BLaER1 treated with 17β-estradiol and CSF1 and Interleukin-3, amounts not matched to agents 10 nM and 100 nM (cell line): ENCODE results near the gene WNT4.
A peak's percentile ranks its signal among the peaks of the same experiment; 100 is the strongest.

Experiments
- H3K27ac ChIP-seq, 11 experiments: shearing (Covaris generic); formaldehyde crosslinking; 2 replicates each; pipeline ENCODE4 v1.8.1; 2022
- H3K27me3 ChIP-seq, 11 experiments: shearing (Covaris generic); formaldehyde crosslinking; 2 replicates each; pipeline ENCODE4 v1.8.1; 2022
- H3K36me3 ChIP-seq, 11 experiments: shearing (Covaris generic); formaldehyde crosslinking; 2 replicates each; pipeline ENCODE4 v1.8.1; 2022
- H3K4me1 ChIP-seq, 10 experiments: shearing (Covaris generic); formaldehyde crosslinking; 2 replicates each; pipeline ENCODE4 v1.8.1; 2022
- H3K4me2 ChIP-seq, 11 experiments: shearing (Covaris generic); formaldehyde crosslinking; 2 replicates each; pipeline ENCODE4 v1.8.1; 2022
- H3K4me3 ChIP-seq, 10 experiments: shearing (Covaris generic); formaldehyde crosslinking; 2 replicates each; pipeline ENCODE4 v1.8.1; 2022
- H3K9ac ChIP-seq, 11 experiments: shearing (Covaris generic); formaldehyde crosslinking; 2 replicates each; pipeline ENCODE4 v1.8.1; 2022
- H3K9me3 ChIP-seq, 11 experiments: shearing (Covaris generic); formaldehyde crosslinking; replicated peaks in 1 of 11; 2 replicates each; pipeline ENCODE4 v1.8.1; 2022
- H4K20me1 ChIP-seq, 11 experiments: shearing (Covaris generic); formaldehyde crosslinking; 2 replicates each; pipeline ENCODE4 v1.8.1; 2022
- Cebpa-rat ChIP-seq, 11 experiments: shearing (Covaris generic); IDR thresholded peaks; 2 replicates each; pipeline ENCODE4 v1.8.1; 2022

WNT4 gene

DNA sequence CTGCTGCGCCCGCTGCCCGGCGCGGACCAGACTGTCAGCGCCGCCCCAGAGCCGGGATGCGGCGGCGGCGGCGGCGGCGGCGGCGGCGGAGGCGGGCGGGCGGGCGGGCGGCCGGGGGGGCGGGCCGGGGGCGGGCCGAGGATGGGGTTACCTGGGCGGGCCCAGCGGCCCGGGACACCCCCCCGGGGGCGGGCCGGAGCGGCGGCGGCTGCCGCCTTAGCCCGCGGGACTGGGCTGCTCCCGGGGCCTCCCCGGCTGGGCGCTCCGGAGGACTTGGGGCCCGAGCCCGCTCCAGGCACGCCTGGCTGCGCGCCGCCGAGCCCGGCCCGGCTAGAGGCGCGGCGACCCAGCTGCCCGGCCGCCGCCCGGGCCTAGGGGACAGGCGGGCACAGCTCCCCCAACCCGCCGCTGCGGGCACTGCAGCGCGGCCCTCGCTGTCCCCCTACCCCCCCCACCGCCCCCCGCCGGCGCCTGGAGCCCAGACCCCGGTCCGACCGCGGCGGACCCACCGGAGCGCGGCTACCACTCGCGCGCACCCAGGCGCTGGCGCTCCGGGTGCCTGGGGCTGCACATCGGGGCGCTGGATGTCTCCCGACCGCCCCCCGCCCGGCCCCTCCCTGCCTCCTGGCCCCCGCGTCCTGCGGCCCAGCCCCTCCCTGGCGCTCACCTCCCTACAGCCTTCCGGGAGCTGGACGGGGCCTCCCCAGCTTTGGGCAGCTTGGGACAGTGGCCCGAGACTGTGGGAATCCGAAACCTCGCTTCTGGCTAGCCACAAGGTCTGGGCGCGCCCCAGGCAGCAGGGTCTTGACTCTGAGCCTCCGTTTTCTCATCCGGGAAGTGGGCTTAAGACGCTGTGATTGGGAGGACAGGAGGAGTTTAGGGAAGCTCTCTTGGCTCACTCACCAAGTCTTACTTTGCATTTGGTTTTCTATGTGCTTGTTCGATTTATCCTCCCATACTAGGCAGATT is at the start of gene WNT4:
Gene WNT4, minus strand, starts transcription at position 33 of the 969 bp plus-strand sequence. CDS start 175 bp downstream, outside the sequence.
- Histone ChIP-seq H3K27me3 (peaks cover 56 to 73% (median 68%) of the 10 kb centered on the region in 11 experiments), H3K9me3 (no peaks in the 10 kb centered on the region), H3K27ac (no peak within 1 kb of the TSS), H3K4me2 (peak within 1 kb of the TSS; percentile 82 to 99 (median 92)), H3K36me3 (no peaks in the 10 kb centered on the region), H3K9ac (peak within 1 kb of the TSS in 4 of 11 experiments; percentile 29 to 51 (median 47); a peak in 6 of 22 replicates), H3K4me1 (peaks cover 7 to 30% (median 17%) of the 10 kb centered on the region in 10 experiments; a peak in 18 of 20 replicates), H4K20me1 (peaks cover 4 to 64% (median 41%) of the 10 kb centered on the region in 11 experiments; a peak in 21 of 22 replicates), H3K4me3 (peak within 1 kb of the TSS; percentile 47 to 68 (median 56))
- no peak for TF ChIP-seq Cebpa-rat (IDR thresholded peaks at IDR 0.05)

DNA sequence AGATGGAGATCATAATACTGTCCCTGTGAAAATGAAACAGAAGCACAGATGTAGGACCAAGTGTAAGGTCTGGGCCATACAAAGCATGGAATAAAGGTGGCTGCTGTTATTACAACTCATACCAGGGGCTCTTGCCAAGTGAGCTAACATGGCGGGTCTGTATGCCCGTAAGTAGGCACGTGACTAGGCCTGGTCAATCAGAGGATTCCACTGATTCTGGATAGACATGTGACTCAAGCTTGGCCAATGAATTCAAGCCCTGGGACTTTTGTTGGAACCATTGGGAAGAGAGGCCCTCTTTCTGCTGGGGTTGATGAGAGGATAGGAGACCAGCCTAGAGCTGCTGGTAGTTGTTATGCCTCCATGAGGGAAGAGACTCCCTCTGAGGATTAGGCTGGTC is 47.8 kb upstream of the WNT4 start:
- Histone ChIP-seq H3K4me1 (peaks cover 0 to 24% (median 18%) of the 10 kb centered on the region in 10 experiments; a peak in 17 of 20 replicates), H3K9ac (no peak overlapping the region), H3K4me3 (no peak overlapping the region), H3K27me3 (no peaks in the 10 kb centered on the region), H3K4me2 (no peak overlapping the region), H3K36me3 (no peaks in the 10 kb centered on the region), H4K20me1 (no peaks in the 10 kb centered on the region; a peak in 1 of 22 replicates), H3K27ac (no peak overlapping the region), H3K9me3 (no peaks in the 10 kb centered on the region)
- no peak for TF ChIP-seq Cebpa-rat (IDR thresholded peaks at IDR 0.05)

DNA sequence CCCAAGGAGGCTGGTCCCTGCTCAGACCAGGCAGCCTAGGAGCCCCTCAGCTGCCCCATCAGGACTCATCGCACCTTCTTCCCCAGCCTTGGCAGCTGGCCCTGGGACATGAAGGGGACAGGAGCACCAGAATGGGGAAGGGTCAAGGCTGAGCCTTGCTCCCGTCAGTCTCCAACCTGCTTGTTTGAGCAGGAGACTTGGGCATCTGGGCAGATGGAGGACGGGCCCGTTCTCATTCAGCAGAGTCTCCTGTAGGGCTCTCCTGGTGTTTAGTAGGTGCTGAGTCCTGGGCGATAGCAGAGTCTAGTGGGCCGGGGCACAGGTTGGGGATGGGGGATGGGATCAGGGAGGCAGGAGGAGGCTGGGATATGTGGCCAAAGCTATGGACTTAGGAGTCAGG is 47.4 kb upstream of the WNT4 start:
- no peak overlapping the region for H3K4me2 ChIP-seq
- no peaks in the 10 kb centered on the region for H3K36me3 ChIP-seq
- TF ChIP-seq Cebpa-rat (IDR thresholded peaks at IDR 0.05): no peak
- H3K4me3 ChIP-seq: no peak overlapping the region
- no peaks in the 10 kb centered on the region for H3K27me3 ChIP-seq
- no peak overlapping the region for H3K9ac ChIP-seq
- H3K27ac ChIP-seq: no peak overlapping the region
- no peaks in the 10 kb centered on the region for H3K9me3 ChIP-seq
- H4K20me1 ChIP-seq: no peaks in the 10 kb centered on the region; a peak in 1 of 22 replicates
- peaks cover 0 to 29% (median 23%) of the 10 kb centered on the region in 10 experiments; a peak in 18 of 20 replicates for H3K4me1 ChIP-seq

DNA sequence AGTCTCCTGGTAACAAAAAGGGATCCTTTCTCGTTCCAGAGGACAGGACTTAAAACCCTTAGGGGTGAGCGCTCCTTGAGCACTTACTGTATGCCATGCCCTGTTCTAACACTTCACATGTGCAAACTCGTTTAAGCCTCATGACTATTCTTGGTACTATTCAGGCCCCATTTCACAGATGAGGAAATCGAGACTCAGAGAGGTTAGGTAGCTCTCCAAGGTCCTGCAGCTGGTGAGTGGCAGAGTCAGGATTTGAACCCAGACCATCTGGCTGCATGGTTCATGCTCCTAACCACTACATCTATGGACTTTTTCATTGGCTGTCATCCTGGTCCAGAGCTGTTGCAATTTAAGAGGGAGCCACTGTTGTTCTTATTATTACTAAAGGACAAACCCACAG is 46.7 kb upstream of the WNT4 start:
- Histone ChIP-seq H3K4me3 (no peak overlapping the region), H3K36me3 (no peaks in the 10 kb centered on the region), H3K27me3 (no peaks in the 10 kb centered on the region), H3K4me2 (no peak overlapping the region), H4K20me1 (no peaks in the 10 kb centered on the region; a peak in 1 of 22 replicates), H3K4me1 (peaks cover 0 to 35% (median 30%) of the 10 kb centered on the region in 10 experiments; a peak in 18 of 20 replicates), H3K27ac (no peak overlapping the region), H3K9ac (no peak overlapping the region), H3K9me3 (no peaks in the 10 kb centered on the region)
- TF ChIP-seq Cebpa-rat (IDR thresholded peaks at IDR 0.05): no peak

DNA sequence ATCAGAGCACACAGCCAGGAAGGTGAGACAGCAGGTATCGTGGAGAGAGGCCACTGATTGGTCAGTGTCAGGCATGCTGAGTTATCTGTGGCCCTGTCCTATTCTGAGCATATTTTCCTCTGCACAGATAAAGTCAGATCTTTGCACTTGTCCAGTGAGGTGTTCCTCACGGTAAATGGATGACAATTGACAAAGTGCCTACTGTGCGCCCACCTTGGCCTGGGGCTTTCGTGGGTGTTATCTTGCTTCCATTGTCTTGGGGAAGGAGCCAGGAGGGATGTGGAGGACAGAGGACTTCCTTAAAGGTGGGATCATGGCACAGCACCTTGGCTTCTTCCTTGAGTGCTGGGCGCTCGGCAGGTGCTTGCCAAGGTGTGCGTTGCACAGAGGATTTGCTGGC is 46.0 kb upstream of the WNT4 start:
- Histone ChIP-seq H4K20me1 (no peaks in the 10 kb centered on the region; a peak in 1 of 22 replicates), H3K27ac (no peak overlapping the region), H3K27me3 (no peaks in the 10 kb centered on the region), H3K4me1 (peaks cover 0 to 40% (median 32%) of the 10 kb centered on the region in 10 experiments; a peak in 18 of 20 replicates), H3K4me3 (no peak overlapping the region), H3K9me3 (no peaks in the 10 kb centered on the region), H3K4me2 (no peak overlapping the region), H3K36me3 (no peaks in the 10 kb centered on the region), H3K9ac (no peak overlapping the region)
- TF ChIP-seq Cebpa-rat (IDR thresholded peaks at IDR 0.05): no peak

DNA sequence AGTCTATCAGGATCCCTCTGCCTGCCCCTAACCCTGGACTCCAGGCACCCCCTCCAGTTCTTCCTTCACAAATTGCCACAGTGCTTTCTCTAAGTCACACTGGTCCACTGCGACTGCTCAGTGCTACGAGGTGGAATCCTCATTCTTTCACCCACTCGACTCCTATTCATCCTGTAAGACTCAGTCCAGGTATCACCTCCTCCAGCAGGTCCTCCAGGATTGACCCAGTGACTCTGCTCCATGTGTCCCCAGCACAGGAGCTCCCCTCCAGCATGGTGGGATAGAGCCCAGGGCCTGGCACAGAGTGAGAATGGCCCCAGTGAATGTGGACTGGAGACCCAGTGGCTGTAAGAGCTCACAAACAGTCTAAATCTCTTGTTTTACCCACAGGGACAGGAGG is 45.5 kb upstream of the WNT4 start:
- Histone ChIP-seq H3K4me2 (no peak overlapping the region), H3K27me3 (no peaks in the 10 kb centered on the region), H4K20me1 (no peaks in the 10 kb centered on the region; a peak in 1 of 22 replicates), H3K9ac (no peak overlapping the region), H3K27ac (no peak overlapping the region), H3K4me3 (no peak overlapping the region), H3K36me3 (no peaks in the 10 kb centered on the region), H3K9me3 (no peaks in the 10 kb centered on the region), H3K4me1 (peaks cover 0 to 40% (median 32%) of the 10 kb centered on the region in 10 experiments; a peak in 18 of 20 replicates)
- TF ChIP-seq Cebpa-rat (IDR thresholded peaks at IDR 0.05): no peak

DNA sequence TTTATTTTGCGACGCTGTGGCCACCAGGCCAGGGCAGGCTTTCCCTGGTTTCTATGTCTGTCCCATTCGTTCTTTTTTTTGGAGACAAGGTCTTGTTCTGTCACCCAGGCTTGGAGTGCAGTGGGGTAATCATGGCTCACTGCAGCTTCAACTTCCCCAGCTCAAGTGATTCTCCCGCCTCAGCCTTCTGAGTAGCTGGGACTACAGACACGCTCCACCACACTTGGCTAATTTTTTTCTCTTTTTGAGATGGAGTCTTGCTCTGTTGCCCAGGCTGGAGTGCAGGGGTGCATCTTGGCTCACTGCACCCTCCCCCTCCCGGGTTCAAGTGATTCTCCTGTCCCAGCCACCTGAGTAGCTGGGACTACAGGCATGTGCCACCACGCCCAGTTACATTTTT is 43.4 kb upstream of the WNT4 start:
- peaks cover 0 to 40% (median 32%) of the 10 kb centered on the region in 10 experiments; a peak in 18 of 20 replicates for H3K4me1 ChIP-seq
- H3K27me3 ChIP-seq: no peaks in the 10 kb centered on the region
- H3K36me3 ChIP-seq: no peaks in the 10 kb centered on the region
- no peak for TF ChIP-seq Cebpa-rat (IDR thresholded peaks at IDR 0.05)
- H3K27ac ChIP-seq: peak overlapping the region in 3 of 11 experiments; percentile 21 to 49 (median 27); a peak in 3 of 22 replicates
- H3K4me2 ChIP-seq: peak overlapping the region in 10 of 11 experiments; percentile 29 to 85 (median 70); a peak in 18 of 22 replicates
- H3K4me3 ChIP-seq: no peak overlapping the region
- no peaks in the 10 kb centered on the region; a peak in 1 of 22 replicates for H4K20me1 ChIP-seq
- H3K9me3 ChIP-seq: no peaks in the 10 kb centered on the region
- H3K9ac ChIP-seq: peak overlapping the region in 3 of 11 experiments; percentile 14 to 19 (median 15); a peak in 2 of 22 replicates

DNA sequence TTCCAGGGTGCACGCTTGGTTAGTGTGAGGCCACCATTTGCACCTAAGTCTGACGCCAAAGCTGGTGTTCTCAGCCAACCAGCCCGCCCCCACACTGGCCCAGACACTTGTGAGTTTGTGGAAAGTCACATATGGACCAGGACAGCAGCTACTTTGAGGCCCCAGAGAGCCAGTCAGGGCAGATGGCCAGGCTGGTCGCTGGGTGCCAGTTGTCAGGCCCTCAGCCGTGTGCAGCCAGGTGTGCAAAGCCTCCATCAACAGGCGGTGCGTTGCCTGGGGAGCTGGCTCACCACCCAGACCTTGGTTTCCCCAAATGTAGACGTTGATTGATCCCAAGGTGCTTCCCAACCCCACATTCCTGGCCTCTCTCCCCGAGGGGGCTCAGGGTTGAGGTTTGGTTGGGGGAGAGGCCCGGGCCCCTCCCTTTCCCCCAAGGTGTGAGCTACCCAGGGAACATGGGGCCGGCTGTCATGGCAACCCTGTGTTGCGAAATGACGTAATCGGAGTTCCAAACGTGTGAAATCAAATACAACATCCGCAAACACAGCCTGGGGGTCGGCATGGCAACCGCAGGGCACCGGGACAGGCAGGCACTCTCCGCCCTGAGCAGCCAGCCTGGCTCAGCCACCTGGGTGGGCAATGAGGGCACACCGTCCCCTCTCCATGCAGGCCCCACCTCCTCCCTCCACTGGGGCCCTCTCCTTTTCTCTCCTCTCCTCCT is 42.2 kb upstream of the WNT4 start:
- peak in 7 of 11 experiments; percentile 30 to 86 (median 67); a peak in 12 of 22 replicates for TF ChIP-seq Cebpa-rat (IDR thresholded peaks at IDR 0.05)
- H3K4me2 ChIP-seq: peak overlapping the region; percentile 21 to 85 (median 70); a peak in 20 of 22 replicates
- no peaks in the 10 kb centered on the region for H3K27me3 ChIP-seq
- peak overlapping the region in 1 of 11 experiments; percentile 49; a peak in 2 of 22 replicates for H3K27ac ChIP-seq
- H4K20me1 ChIP-seq: no peaks in the 10 kb centered on the region; a peak in 1 of 22 replicates
- H3K9me3 ChIP-seq: peaks cover 0 to under 1% (median 0%) of the 10 kb centered on the region in 11 experiments; a peak in 1 of 22 replicates
- H3K36me3 ChIP-seq: no peaks in the 10 kb centered on the region
- H3K4me1 ChIP-seq: peaks cover 0 to 40% (median 32%) of the 10 kb centered on the region in 10 experiments; a peak in 18 of 20 replicates
- H3K4me3 ChIP-seq: no peak overlapping the region
- H3K9ac ChIP-seq: peak overlapping the region in 2 of 11 experiments; percentile 14 to 19; a peak in 2 of 22 replicates
